WERI-Rb-1 (cell line): Measurements from ENCODE around the gene SAC3D1.

Experiments used
- DNase-seq: peaks from one replicate; pipeline ENCODE4 v3.0.0-alpha.2; 2020
- H3K27ac ChIP-seq: fragments of 250-450 bp; sonication (Bioruptor Pico); 2 replicates; pipeline ENCODE4 v1.5.1; 2020; ENCODE audit warnings: mild to moderate bottlenecking, moderate library complexity
- H3K27me3 ChIP-seq: fragments of 250-450 bp; sonication (Bioruptor Pico); 2 replicates; pipeline ENCODE4 v1.5.1; 2021; ENCODE audit warnings: mild to moderate bottlenecking, low read depth, moderate library complexity; ENCODE audit not compliant: insufficient read depth, severe bottlenecking
- H3K36me3 ChIP-seq: fragments of 250-450 bp; sonication (Bioruptor Pico); 2 replicates; pipeline ENCODE4 v1.5.1; 2020; ENCODE audit warnings: mild to moderate bottlenecking, moderate library complexity
- H3K4me3 ChIP-seq: 2 replicates; pipeline ENCODE4 v1.5.1; 2011; ENCODE audit warnings: low read depth, mild to moderate bottlenecking, control low read depth, low read length
- H3K9me3 ChIP-seq: fragments of 250-450 bp; sonication (Bioruptor Pico); 2 replicates; pipeline ENCODE4 v1.5.1; 2021; ENCODE audit warnings: mild to moderate bottlenecking, moderate library complexity; ENCODE audit not compliant: severe bottlenecking
- TF ChIP-seq, protein P1 (sequence below): IDR thresholded peaks from 2 replicates; pipeline ENCODE4 v1.5.1; 2011; ENCODE audit warnings: low read depth, mild to moderate bottlenecking, control low read depth, inconsistent platforms, low read length

SAC3D1 gene

DNA sequence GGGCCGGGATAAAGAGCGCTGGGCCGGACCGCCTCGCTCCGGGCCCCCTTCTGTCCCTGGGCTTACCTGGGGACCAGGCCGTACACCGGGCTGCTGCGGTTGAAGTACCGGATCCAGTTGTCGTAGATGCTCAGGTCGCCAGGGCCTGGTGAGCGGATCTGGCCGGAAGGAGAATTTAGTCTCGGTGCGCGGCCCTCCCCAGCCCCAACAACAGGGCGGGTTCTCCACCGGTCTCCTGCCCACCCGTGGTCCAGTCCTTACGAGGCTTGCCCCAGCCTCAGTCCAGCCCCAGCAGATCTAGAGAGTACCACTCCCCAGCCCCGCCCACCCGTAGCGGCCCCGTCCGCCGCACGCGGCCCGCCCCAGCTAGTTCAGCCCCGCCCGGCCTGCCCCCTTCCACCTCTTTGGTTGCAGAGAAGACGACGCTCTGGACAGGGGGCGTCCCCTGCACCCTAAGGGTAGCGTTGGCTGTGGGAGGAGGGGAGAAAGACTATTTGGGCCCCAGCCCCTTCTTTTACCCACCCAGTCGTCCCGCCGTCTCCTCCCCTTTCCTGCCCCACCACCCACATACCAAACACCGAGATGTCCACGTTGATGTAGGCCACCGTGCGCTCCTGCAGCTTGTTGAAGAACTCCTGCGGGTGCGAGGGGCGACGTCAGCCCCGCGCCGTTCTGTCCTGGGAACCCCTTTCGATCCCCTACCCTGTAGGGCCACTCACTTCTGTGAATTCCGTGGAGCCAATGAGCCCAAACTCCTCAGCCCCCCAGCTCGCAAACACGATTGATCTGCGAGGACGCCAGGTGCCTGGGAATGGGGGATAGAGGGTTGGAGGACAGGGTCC, 6.8 kb downstream of the SAC3D1 start:
- H3K9me3 ChIP-seq = no peaks in the 10 kb centered on the region
- TF ChIP-seq, protein P1, sequence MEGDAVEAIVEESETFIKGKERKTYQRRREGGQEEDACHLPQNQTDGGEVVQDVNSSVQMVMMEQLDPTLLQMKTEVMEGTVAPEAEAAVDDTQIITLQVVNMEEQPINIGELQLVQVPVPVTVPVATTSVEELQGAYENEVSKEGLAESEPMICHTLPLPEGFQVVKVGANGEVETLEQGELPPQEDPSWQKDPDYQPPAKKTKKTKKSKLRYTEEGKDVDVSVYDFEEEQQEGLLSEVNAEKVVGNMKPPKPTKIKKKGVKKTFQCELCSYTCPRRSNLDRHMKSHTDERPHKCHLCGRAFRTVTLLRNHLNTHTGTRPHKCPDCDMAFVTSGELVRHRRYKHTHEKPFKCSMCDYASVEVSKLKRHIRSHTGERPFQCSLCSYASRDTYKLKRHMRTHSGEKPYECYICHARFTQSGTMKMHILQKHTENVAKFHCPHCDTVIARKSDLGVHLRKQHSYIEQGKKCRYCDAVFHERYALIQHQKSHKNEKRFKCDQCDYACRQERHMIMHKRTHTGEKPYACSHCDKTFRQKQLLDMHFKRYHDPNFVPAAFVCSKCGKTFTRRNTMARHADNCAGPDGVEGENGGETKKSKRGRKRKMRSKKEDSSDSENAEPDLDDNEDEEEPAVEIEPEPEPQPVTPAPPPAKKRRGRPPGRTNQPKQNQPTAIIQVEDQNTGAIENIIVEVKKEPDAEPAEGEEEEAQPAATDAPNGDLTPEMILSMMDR = no peak
- peaks cover 36% of the 10 kb centered on the region for H3K36me3 ChIP-seq
- DNase-seq = no peak
- H3K27ac ChIP-seq = no peak overlapping the region
- no peaks in the 10 kb centered on the region for H3K27me3 ChIP-seq
- no peak overlapping the region for H3K4me3 ChIP-seq

DNA sequence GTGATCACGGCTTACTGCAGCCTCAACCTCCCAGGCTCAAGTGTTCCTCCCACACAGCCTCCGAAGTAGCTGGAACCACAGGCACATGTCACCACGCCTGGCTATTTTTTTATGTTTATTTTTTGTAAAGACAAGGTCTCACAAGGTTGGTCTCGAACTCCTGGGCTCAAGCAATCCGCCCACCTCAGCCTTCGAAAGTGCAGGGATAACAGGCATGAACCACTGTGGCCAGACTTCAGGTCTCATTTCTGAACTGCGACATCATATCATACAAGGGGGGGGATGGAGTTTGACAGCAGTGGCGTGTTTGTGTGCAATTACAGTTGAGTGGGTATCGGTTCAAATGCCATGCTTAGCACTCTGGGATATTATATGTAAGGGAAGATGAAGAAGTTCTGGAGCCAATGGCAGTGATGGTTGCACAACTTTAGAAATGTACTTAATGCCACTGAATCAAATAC, 10.4 kb downstream of the SAC3D1 start:
- TF ChIP-seq, protein P1 = no peak
- DNase-seq = no peak

DNA sequence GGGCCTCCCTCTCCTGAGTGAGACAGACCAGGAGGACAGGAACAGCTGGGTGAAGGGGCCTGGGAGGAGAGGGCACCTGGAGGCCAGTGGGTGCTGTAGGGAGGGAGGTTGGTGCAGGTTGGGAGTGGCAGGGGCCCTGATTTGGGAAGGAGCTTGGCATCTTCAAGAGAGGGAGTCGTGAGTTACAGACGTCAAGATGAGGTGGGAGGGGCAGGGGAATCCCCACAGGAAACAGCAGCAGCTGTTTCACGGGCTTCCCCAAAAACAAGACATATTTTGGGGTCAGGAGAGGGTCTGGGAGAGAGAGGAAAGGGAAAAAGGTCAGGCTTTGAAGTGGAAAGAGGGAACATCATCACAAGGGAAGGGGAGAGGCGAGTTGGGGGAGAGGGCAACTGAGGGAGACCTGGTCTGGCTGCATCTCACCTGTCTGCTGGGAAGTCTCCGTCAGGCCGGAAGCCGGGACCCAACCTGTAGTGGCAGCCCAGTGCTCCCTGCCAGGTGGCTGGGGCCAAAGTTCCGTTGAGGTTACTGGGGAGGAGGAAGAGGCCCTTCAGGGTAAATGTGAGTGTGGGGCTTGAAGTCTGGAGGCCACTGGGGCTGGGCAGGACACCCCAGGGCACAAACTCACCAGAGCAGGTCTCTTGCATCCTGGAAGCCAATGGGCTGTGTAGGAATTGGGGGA, 13.0 kb downstream of the SAC3D1 start:
- H3K27me3 ChIP-seq = no peaks in the 10 kb centered on the region
- no peak overlapping the region for H3K27ac ChIP-seq
- no peaks in the 10 kb centered on the region for H3K36me3 ChIP-seq
- TF ChIP-seq, protein P1 = no peak
- DNase-seq = no peak
- no peaks in the 10 kb centered on the region for H3K9me3 ChIP-seq
- no peak overlapping the region for H3K4me3 ChIP-seq

More for the DNA sequence above, 10.4 kb downstream of the SAC3D1 start:
- Histone ChIP-seq H3K27ac (no peak overlapping the region), H3K9me3 (no peaks in the 10 kb centered on the region), H3K36me3 (peaks cover 2% of the 10 kb centered on the region), H3K4me3 (no peak overlapping the region), H3K27me3 (no peaks in the 10 kb centered on the region)

DNA sequence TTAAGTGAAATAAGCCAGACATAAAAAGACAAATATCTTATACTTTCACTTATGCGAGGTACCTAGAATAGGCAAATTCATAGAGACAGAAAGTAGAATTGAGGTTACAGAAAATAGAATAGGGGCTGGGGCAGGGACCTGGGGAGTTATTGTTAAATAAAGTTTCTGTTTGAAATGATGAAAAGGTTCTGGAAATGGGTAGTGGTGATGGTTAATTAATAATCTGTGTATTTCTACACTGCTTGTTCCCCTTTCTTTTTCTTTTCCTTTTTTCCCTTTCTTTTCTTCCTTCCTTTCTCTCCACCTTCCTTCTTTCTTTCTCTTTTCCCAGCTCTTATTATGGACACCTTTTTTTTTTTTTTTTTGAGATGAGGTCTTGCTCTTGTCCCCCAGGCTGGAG, 14.5 kb downstream of the SAC3D1 start:
- TF ChIP-seq, protein P1 = no peak
- DNase-seq = no peak
- Histone ChIP-seq H3K9me3 (no peaks in the 10 kb centered on the region), H3K27ac (no peak overlapping the region), H3K27me3 (no peaks in the 10 kb centered on the region), H3K36me3 (no peaks in the 10 kb centered on the region), H3K4me3 (no peak overlapping the region)

DNA sequence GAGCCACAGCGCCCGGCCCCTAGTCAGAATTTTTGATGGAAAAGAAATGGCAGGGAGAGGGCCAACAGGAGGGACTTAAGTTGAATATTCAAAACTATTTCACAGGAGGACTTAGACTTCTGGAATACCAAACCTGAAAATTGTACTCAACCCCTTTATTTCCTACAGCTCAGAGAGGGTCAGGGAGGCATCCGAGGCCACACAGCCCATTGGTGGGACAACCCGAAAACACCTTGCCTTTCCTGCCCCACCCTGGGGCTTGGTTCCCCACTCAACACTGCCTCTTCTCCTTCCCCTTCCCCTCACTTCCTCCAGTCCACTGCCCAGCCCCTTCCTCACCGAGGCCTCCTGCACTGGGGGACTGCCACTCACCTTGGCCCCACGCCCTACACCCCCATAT, 16.0 kb downstream of the SAC3D1 start:
- H3K27me3 ChIP-seq = no peaks in the 10 kb centered on the region
- H3K27ac ChIP-seq = no peak overlapping the region
- no peak for DNase-seq
- H3K9me3 ChIP-seq = no peaks in the 10 kb centered on the region
- H3K4me3 ChIP-seq = no peak overlapping the region
- TF ChIP-seq, protein P1 = no peak
- H3K36me3 ChIP-seq = no peaks in the 10 kb centered on the region
